HG03159 (cell line): ENCODE measurements around the gene MINDY4.

Experiments used
- ATAC-seq: cut with Tn5 transposase; IDR thresholded peaks from one replicate; pipeline ENCODE4 v1.9.1; 2021; ENCODE audit warnings: mild to moderate bottlenecking, moderate library complexity; ENCODE audit not compliant: unreplicated experiment

The MINDY4 gene

GRCh38 chr7:30771174-30771879 lies at the start of gene MINDY4:
MINDY4 (plus strand) TSS chr7:30771417; CDS start chr7:30771494, 77 bp downstream.
- peak; percentile 88 for ATAC-seq

- ATAC-seq: no peak
These were observed 49.0 kb upstream of the MINDY4 start for GRCh38 chr7:30722187-30722586.

GRCh38 chr7:30722671-30723070 lies 48.5 kb upstream of the MINDY4 start:
- no peak for ATAC-seq

GRCh38 chr7:30723776-30724175 lies 47.4 kb upstream of the MINDY4 start:
- no peak for ATAC-seq

GRCh38 chr7:30726296-30727006 lies 44.8 kb upstream of the MINDY4 start:
- ATAC-seq: no peak

- ATAC-seq: no peak
These were observed 43.9 kb upstream of the MINDY4 start for GRCh38 chr7:30727061-30727945.

GRCh38 chr7:30728591-30729100 lies 42.6 kb upstream of the MINDY4 start:
- ATAC-seq: no peak

GRCh38 chr7:30729642-30730041 lies 41.6 kb upstream of the MINDY4 start:
- ATAC-seq: no peak

GRCh38 chr7:30730097-30730496 lies 41.1 kb upstream of the MINDY4 start:
- ATAC-seq: no peak

- no peak for ATAC-seq
These were observed 40.2 kb upstream of the MINDY4 start for GRCh38 chr7:30730996-30731395.

- no peak for ATAC-seq
These were observed 39.6 kb upstream of the MINDY4 start for GRCh38 chr7:30731581-30731980.

- no peak for ATAC-seq
These were observed 38.6 kb upstream of the MINDY4 start for GRCh38 chr7:30732606-30733005.

- ATAC-seq: no peak
These were observed 38.0 kb upstream of the MINDY4 start for GRCh38 chr7:30733216-30733615.

GRCh38 chr7:30733691-30734090 lies 37.5 kb upstream of the MINDY4 start:
- ATAC-seq: no peak

- no peak for ATAC-seq
These were observed 36.7 kb upstream of the MINDY4 start for GRCh38 chr7:30734497-30734896.

- no peak for ATAC-seq
These were observed 35.6 kb upstream of the MINDY4 start for GRCh38 chr7:30735631-30736030.

- no peak for ATAC-seq
These were observed 34.9 kb upstream of the MINDY4 start for GRCh38 chr7:30736291-30736690.

- ATAC-seq: no peak
These were observed 32.9 kb upstream of the MINDY4 start for GRCh38 chr7:30738026-30738915.

- no peak for ATAC-seq
These were observed 31.5 kb upstream of the MINDY4 start for GRCh38 chr7:30739691-30740090.
